Measurements from ENCODE around the gene CINP. TPM values are rescaled to one million over a fixed set of nuclear protein-coding genes. Genes with fewer than 3 reads are reported as not detected.

CINP gene
- total RNA-seq, 1 donor from 2014 or later = 34.2 TPM

DNA sequence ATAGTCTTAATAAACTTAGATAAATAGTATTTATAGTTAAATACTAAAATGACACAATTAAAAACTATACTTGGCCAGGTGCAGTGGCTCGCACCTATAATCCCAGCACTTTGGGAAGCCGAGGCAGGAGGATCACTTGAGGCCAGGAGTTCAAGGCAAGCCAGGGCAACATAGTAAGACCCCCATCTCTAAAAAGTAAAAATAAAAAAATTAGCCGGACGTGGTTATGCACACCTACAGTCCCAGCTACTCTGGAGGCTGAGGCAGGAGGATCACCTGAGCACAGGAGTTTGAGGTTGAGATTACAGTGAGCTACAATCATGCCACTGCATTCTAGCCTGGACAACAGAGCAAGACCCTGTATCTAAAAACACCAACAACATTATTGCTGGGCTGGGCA, 16.0 kb downstream of the CINP start:
- TF ChIP-seq CTCF (conservative IDR thresholded peaks at IDR 0.05) = no peak
- no peak for DNase-seq (ENCODE audit: extremely low spot score, unreplicated experiment)
- Mint-ChIP-seq H3K36me3 (peaks cover 19% of the 10 kb centered on the region), H3K27ac (no peak overlapping the region), H3K4me1 (ENCODE audit: unreplicated experiment) (no peaks in the 10 kb centered on the region), H3K27me3 (no peaks in the 10 kb centered on the region), H3K4me3 (no peak overlapping the region), H3K9me3 (no peaks in the 10 kb centered on the region)

DNA sequence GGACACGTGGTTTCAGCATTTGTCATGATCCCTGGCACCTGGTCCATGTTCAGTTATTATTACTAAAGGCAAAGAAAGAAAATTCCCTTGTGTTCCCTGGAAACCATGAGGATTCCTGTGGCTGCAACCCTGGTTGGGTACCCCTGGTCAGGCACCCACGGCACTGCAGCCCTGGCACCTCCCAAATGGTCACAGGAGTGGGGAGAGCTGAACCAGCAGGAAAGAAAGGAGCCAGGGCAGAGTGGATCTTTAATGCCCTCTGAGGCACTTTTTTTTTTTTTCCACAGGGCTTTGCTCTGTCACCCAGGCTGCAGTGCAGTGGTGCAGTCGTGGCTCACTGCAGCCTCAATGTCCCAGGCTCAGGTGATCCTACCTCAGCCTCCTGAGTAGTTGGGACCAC, 17.5 kb downstream of the CINP start:
- Mint-ChIP-seq H3K36me3 (peaks cover 20% of the 10 kb centered on the region), H3K27ac (no peak overlapping the region), H3K4me1 (ENCODE audit: unreplicated experiment) (no peaks in the 10 kb centered on the region), H3K27me3 (no peaks in the 10 kb centered on the region), H3K4me3 (no peak overlapping the region), H3K9me3 (no peaks in the 10 kb centered on the region)
- no peak for DNase-seq (ENCODE audit: extremely low spot score, unreplicated experiment)
- TF ChIP-seq CTCF (conservative IDR thresholded peaks at IDR 0.05) = no peak

DNA sequence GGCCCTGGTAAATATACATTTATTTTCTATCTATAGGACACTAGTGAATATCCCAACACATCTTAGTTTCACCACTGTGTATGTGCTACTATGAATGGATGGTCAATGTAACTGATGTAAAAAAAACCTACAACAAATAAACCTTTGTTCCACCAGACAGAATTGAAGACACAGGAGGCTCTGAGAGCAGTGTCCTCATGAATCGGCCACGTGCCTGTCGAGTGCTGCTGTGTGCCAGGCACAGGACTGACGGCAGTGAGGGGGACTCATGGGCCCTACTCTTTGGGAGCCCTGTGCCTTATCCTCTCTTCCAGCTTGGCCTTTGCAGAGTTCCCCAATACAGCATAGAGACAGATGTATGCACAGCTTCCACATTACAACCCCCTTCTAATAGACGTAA, 18.2 kb downstream of the CINP start:
- TF ChIP-seq CTCF (conservative IDR thresholded peaks at IDR 0.05) = no peak
- Mint-ChIP-seq H3K27ac (no peak overlapping the region), H3K27me3 (no peaks in the 10 kb centered on the region), H3K36me3 (peaks cover 14% of the 10 kb centered on the region), H3K4me3 (no peak overlapping the region), H3K9me3 (no peaks in the 10 kb centered on the region), H3K4me1 (ENCODE audit: unreplicated experiment) (no peaks in the 10 kb centered on the region)
- DNase-seq (ENCODE audit: extremely low spot score, unreplicated experiment) = no peak

DNA sequence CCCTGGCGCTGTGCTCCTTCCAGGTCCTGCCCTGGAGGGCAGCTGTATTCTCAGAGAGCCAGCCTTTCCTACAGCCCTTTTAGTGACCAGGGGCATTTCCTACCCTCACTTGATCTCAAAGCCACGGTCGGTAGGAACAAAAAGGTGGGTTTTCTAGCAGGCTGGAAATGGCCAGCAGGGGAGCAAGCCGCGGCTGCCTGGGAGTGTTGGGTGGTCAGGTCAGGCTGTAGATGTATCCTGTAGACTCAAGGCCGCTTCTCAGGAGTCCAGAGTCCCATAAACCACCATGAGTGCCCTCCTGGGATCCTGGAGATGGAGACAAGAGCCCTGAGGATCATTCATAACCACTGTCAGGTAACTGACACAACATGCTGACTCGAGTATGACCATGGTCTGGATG, 18.6 kb downstream of the CINP start:
- no peak overlapping the region for H3K4me3 Mint-ChIP-seq
- no peak for TF ChIP-seq CTCF (conservative IDR thresholded peaks at IDR 0.05)
- H3K27me3 Mint-ChIP-seq = no peaks in the 10 kb centered on the region
- no peaks in the 10 kb centered on the region for H3K4me1 Mint-ChIP-seq (ENCODE audit: unreplicated experiment)
- no peak for DNase-seq (ENCODE audit: extremely low spot score, unreplicated experiment)
- H3K27ac Mint-ChIP-seq = no peak overlapping the region
- H3K9me3 Mint-ChIP-seq = no peaks in the 10 kb centered on the region
- H3K36me3 Mint-ChIP-seq = peaks cover 13% of the 10 kb centered on the region

DNA sequence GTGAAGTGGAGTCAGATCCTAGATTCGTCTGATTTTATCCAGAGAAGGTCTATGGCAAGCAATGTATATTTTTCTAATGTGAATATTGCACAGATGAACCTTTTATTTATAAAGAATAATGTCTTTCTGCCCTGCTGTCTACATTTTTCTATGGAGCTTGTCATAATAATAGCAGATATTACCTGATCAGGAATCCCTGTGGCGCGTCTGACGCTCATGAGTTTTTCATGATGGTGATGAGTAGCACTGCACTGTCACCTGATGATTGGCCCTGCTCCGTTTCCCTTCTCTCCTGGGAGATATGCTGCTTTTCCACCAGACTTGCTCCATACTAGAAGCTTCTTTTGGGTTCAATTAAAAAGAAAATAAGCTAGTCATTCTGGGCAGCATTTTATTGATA, 20.5 kb downstream of the CINP start:
- Mint-ChIP-seq H3K36me3 (peaks cover 22% of the 10 kb centered on the region), H3K4me3 (no peak overlapping the region), H3K27ac (no peak overlapping the region), H3K27me3 (no peaks in the 10 kb centered on the region), H3K4me1 (ENCODE audit: unreplicated experiment) (no peaks in the 10 kb centered on the region), H3K9me3 (no peaks in the 10 kb centered on the region)
- TF ChIP-seq CTCF (conservative IDR thresholded peaks at IDR 0.05) = no peak
- no peak for DNase-seq (ENCODE audit: extremely low spot score, unreplicated experiment)

DNA sequence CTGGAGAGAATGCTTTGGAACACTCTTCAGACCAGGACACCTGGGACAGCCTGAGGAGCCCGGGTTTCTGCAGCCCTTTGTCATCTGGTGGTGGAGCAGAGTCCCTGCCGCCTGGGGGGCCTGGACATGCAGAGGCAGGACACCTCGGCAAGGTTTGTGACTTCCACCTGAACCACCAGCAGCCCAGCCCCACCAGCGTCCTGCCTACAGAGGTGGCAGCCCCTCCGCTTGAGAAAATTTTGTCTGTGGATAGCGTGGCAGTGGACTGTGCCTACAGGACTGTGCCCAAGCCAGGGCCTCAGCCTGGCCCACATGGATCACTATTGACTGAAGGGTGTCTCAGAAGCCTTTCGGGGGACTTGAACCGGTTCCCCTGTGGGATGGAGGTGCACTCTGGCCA, 21.1 kb downstream of the CINP start:
- Mint-ChIP-seq H3K4me3 (no peak overlapping the region), H3K9me3 (no peaks in the 10 kb centered on the region), H3K36me3 (peaks cover 22% of the 10 kb centered on the region), H3K27ac (no peak overlapping the region), H3K27me3 (no peaks in the 10 kb centered on the region), H3K4me1 (ENCODE audit: unreplicated experiment) (no peaks in the 10 kb centered on the region)
- no peak for TF ChIP-seq CTCF (conservative IDR thresholded peaks at IDR 0.05)
- DNase-seq (ENCODE audit: extremely low spot score, unreplicated experiment) = no peak

Data from type B pancreatic cell (in vitro differentiated cells).